H1 (cell line): ENCODE measurements around the gene SKA1. TPM values are rescaled to one million over a fixed set of nuclear protein-coding genes. Genes with fewer than 3 reads are reported as not detected.

Source experiments
- CTCF ChIA-PET: fragments of 300-600 bp; sonication (Branson Sonifier 250); formaldehyde crosslinking; loops from one replicate; lab custom pipeline; 2021; ENCODE audit not compliant: partially characterized antibody; lab: Charles Lee
- POLR2A ChIA-PET: fragments of 300-600 bp; sonication (Branson Sonifier 250); formaldehyde crosslinking; loops from one replicate; lab custom pipeline; 2021; ENCODE audit warnings: inconsistent platforms; ENCODE audit not compliant: partially characterized antibody; lab: Charles Lee
- DNase-seq, 2 experiments: peaks; one replicate each; pipeline versions ENCODE4 v3.0.0 to v3.0.0-alpha.2; 2010 to 2022; ENCODE audit warnings: low spot score in 2 of 2, low read depth in 1 of 2, mixed read lengths in 1 of 2
- FAIRE-seq: peaks from 2 replicates; lab custom pipeline; 2011; peaks lifted over from hg19 to GRCh38; lab: Jason Lieb, UNC
- H2AFZ ChIP-seq: 2 replicates; pipeline ENCODE4 v1.8.1; 2012; ENCODE audit warnings: low read length, inconsistent platforms
- H2AK5ac ChIP-seq: 2 replicates; pipeline ENCODE4 v1.6.1; 2013; ENCODE audit warnings: low read depth, low read length
- H2BK120ac ChIP-seq: replicated peaks from 2 replicates; pipeline ENCODE3; 2013; ENCODE audit warnings: low read depth, low read length, inconsistent platforms
- H2BK12ac ChIP-seq: 2 replicates; pipeline ENCODE4 v1.6.1; 2013; ENCODE audit warnings: low read depth, low read length
- H2BK15ac ChIP-seq: 2 replicates; pipeline ENCODE4 v1.6.1; 2013; ENCODE audit warnings: low read length
- H2BK20ac ChIP-seq: 2 replicates; pipeline ENCODE4 v1.6.1; 2013; ENCODE audit warnings: low read length
- H2BK5ac ChIP-seq: 2 replicates; pipeline ENCODE4 v1.6.1; 2013; ENCODE audit warnings: low read depth, low read length
- H3K14ac ChIP-seq: 2 replicates; pipeline ENCODE4 v1.6.1; 2013; ENCODE audit warnings: inconsistent platforms; ENCODE audit not compliant: insufficient read length
- H3K18ac ChIP-seq: 2 replicates; pipeline ENCODE4 v1.6.1; 2013; ENCODE audit warnings: low read length; ENCODE audit errors: extremely low read depth
- H3K23ac ChIP-seq: 2 replicates; pipeline ENCODE4 v1.6.1; 2013; ENCODE audit warnings: inconsistent platforms; ENCODE audit not compliant: insufficient read length
- H3K23me2 ChIP-seq: 2 replicates; pipeline ENCODE4 v1.6.1; 2013; ENCODE audit warnings: low read depth, low read length
- H3K27ac ChIP-seq: 2 replicates; pipeline ENCODE4 v1.6.1; 2011; ENCODE audit warnings: low read depth, low read length, inconsistent platforms
- H3K27me3 ChIP-seq, 4 experiments: replicated peaks in 1 of 4; 1 replicate in 1 of 4; 2 replicates in 3 of 4; pipeline versions ENCODE4 v1.6.1 to v1.8.1; 2011 to 2013; ENCODE audit warnings: low read length in 3 of 4, mild to moderate bottlenecking in 3 of 4, inconsistent platforms in 2 of 4, mixed read lengths in 2 of 4, moderate library complexity in 1 of 4; ENCODE audit not compliant: control insufficient read depth in 3 of 4, insufficient read depth in 3 of 4; ENCODE audit errors: extremely low read depth in 1 of 4
- H3K36me3 ChIP-seq, 4 experiments: 2 replicates each; pipeline versions ENCODE4 v1.6.1 to v1.8.1; 2011 to 2013; ENCODE audit warnings: mild to moderate bottlenecking in 4 of 4, low read length in 3 of 4, moderate library complexity in 2 of 4, control low read depth in 1 of 4, inconsistent platforms in 1 of 4; ENCODE audit not compliant: insufficient read depth in 4 of 4, control insufficient read depth in 2 of 4
- H3K4ac ChIP-seq: replicated peaks from 2 replicates; pipeline ENCODE3; 2013; ENCODE audit warnings: low read length, low read depth, mixed read lengths, inconsistent platforms; ENCODE audit not compliant: insufficient read length
- H3K4me1 ChIP-seq, 4 experiments: replicated peaks in 1 of 4; 1 replicate in 1 of 4; 2 replicates in 3 of 4; pipeline versions ENCODE4 v1.6.1 to v1.8.1; 2011 to 2013; ENCODE audit warnings: low read length in 3 of 4, inconsistent platforms in 2 of 4, mixed read lengths in 1 of 4; ENCODE audit not compliant: insufficient read depth in 4 of 4, control insufficient read depth in 3 of 4
- H3K4me2 ChIP-seq, 2 experiments: 2 replicates each; pipeline versions ENCODE4 v1.6.1 to v1.8.1; 2011 to 2013; ENCODE audit warnings: low read depth in 2 of 2, low read length in 2 of 2, control low read depth in 1 of 2, inconsistent platforms in 1 of 2, mild to moderate bottlenecking in 1 of 2; ENCODE audit not compliant: insufficient read depth in 1 of 2
- H3K4me3 ChIP-seq, 4 experiments: fragments of 200-600, 300-600 bp in 1 of 4; sonication (generic), shearing (Covaris generic), sonication (Bioruptor Twin) in 1 of 4; 2 replicates each; pipeline versions ENCODE4 v1.5.1 to v1.8.1; 2011 to 2016; ENCODE audit warnings: low read length in 4 of 4, low read depth in 3 of 4, control low read depth in 2 of 4, inconsistent platforms in 2 of 4, mild to moderate bottlenecking in 2 of 4, mixed read lengths in 1 of 4, moderate library complexity in 1 of 4; ENCODE audit not compliant: insufficient read depth in 2 of 4; ENCODE audit errors: extremely low read depth in 1 of 4
- H3K56ac ChIP-seq: replicated peaks from 2 replicates; pipeline ENCODE3; 2013; ENCODE audit warnings: low read depth, mild to moderate bottlenecking, mixed read lengths, low read length, inconsistent platforms; ENCODE audit not compliant: insufficient read length
- H3K79me1 ChIP-seq: 2 replicates; pipeline ENCODE4 v1.6.1; 2013; ENCODE audit warnings: low read depth, low read length, control low read depth
- H3K79me2 ChIP-seq, 2 experiments: 2 replicates each; pipeline versions ENCODE4 v1.6.1 to v1.8.1; 2012 to 2013; ENCODE audit warnings: low read length in 2 of 2, mild to moderate bottlenecking in 2 of 2, inconsistent platforms in 1 of 2; ENCODE audit not compliant: insufficient read depth in 2 of 2, control insufficient read depth in 1 of 2
- H3K9ac ChIP-seq, 4 experiments: replicated peaks in 1 of 4; 1 replicate in 1 of 4; 2 replicates in 3 of 4; pipeline versions ENCODE4 v1.6.1 to v1.8.1; 2011 to 2013; ENCODE audit warnings: low read depth in 3 of 4, low read length in 3 of 4, control low read depth in 2 of 4, mild to moderate bottlenecking in 2 of 4, moderate library complexity in 2 of 4, inconsistent platforms in 1 of 4; ENCODE audit errors: extremely low read depth in 1 of 4
- H3K9me3 ChIP-seq, 2 experiments: 2 replicates each; pipeline versions ENCODE4 v1.6.1 to v1.8.1; 2012 to 2013; ENCODE audit warnings: mild to moderate bottlenecking in 2 of 2, moderate library complexity in 2 of 2, control low read depth in 1 of 2, inconsistent platforms in 1 of 2, low read depth in 1 of 2, low read length in 1 of 2, mixed read lengths in 1 of 2; ENCODE audit not compliant: insufficient read depth in 2 of 2
- H4K20me1 ChIP-seq, 2 experiments: replicated peaks in 1 of 2; 2 replicates each; pipeline versions ENCODE3 to v1.8.1; 2011 to 2013; ENCODE audit warnings: inconsistent platforms in 2 of 2, low read length in 2 of 2, mild to moderate bottlenecking in 1 of 2; ENCODE audit not compliant: insufficient read depth in 2 of 2, control insufficient read depth in 1 of 2
- H4K5ac ChIP-seq: 2 replicates; pipeline ENCODE4 v1.6.1; 2013; ENCODE audit warnings: low read length, low read depth, mixed read lengths, inconsistent platforms; ENCODE audit not compliant: insufficient read length
- H4K8ac ChIP-seq: 2 replicates; pipeline ENCODE4 v1.8.0; 2013; ENCODE audit warnings: mild to moderate bottlenecking, moderate library complexity, low read length, inconsistent platforms; ENCODE audit not compliant: insufficient read depth; ENCODE audit errors: extremely low read depth
- H4K91ac ChIP-seq: replicated peaks from 2 replicates; pipeline ENCODE3; 2013; ENCODE audit warnings: low read length, mixed read lengths, inconsistent platforms; ENCODE audit not compliant: insufficient read length
- CHD2 ChIP-seq: IDR thresholded peaks from 2 replicates; pipeline ENCODE4 v1.6.1; 2012; ENCODE audit warnings: low read length, improper control_type of control experiment
- KDM1A ChIP-seq: fragments of 200-600, 300-600 bp; sonication (generic); IDR thresholded peaks from 2 replicates; pipeline ENCODE4 v1.7.1; 2016; ENCODE audit warnings: mild to moderate bottlenecking, low read length, borderline replicate concordance
- POLR2A ChIP-seq, 2 experiments: IDR thresholded peaks; 1 replicate in 1 of 2; 2 replicates in 1 of 2; pipeline ENCODE4 v1.6.1; 2011; ENCODE audit warnings: low read depth in 2 of 2, low read length in 2 of 2, mild to moderate bottlenecking in 2 of 2; ENCODE audit errors: control extremely low read depth in 1 of 2
- WGBS, 2 experiments: shearing (Covaris generic) in 1 of 2; methylation state at CpG; one replicate each; pipeline versions ENCODE4 v1.1.6 to v1.1.7; 2013 to 2015; ENCODE audit warnings: low lambda C conversion rate in 2 of 2, mixed read lengths in 2 of 2, inconsistent platforms in 1 of 2, low coverage in 1 of 2, missing lambda C conversion rate in 1 of 2; ENCODE audit not compliant: insufficient replicate concordance in 2 of 2, insufficient coverage in 1 of 2, insufficient read length in 1 of 2; ENCODE audit errors: extremely low coverage in 1 of 2, missing lambda C conversion rate in 1 of 2; 5-methylcytosine and 5-hydroxymethylcytosine counted together
- polyA plus RNA-seq, 7 experiments: library from polyadenylated mRNA; depleted of rRNA in 3 of 7; stranded (reverse) in 5 of 7; unstranded in 2 of 7; fragments of >200 nt in 5 of 7; fragments of 200-250 nt in 2 of 7; gene quantifications; 1 replicate in 5 of 7; 2 replicates in 1 of 7; 4 replicates in 1 of 7; pipeline versions ENCODE4 v1.2.1 to v1.2.3, GENCODE V29; 2011 to 2013; ENCODE audit warnings: missing spikeins in 2 of 7, mixed read lengths in 2 of 7
- total RNA-seq: library from RNA; stranded (reverse); fragmentation: NEBNext Ultra II Directional; extraction: Animal tissue kit (Norgen Biotek cat#: 25700); gene quantifications from 2 replicates; pipeline ENCODE4 v1.2.1, GENCODE V29; 2021

The SKA1 gene
- total and polyA plus RNA-seq, 2 of the 8 experiments (the other 6 are each of a cell fraction or from before 2014, with no cell fraction given) = 8.6 to 22.9 TPM

DNA sequence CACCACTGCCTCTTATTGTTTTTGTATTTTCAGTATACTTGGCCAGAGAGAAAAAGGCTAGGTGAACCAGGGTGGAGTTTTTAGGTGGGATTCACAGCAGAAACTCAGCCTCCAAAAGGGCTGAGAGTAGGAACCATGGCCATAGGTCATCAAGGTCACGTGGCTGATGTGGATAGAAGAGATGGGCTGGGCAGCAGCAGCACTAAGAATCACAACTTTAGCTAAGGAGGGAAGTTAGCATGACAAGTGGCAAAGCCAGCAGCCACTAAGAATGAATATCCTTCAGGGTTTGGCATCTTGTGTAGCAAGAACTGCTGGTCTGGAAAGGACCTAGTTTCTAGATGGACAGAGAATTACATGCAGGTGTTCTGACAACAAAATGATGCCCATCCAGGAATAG is 43.2 kb upstream of the SKA1 start:
- no peak overlapping the region for H3K4me3 ChIP-seq
- H3K36me3 ChIP-seq = no peaks in the 10 kb centered on the region
- no peaks in the 10 kb centered on the region for H3K9me3 ChIP-seq
- no peak overlapping the region for H2BK12ac ChIP-seq
- no peak overlapping the region for H2BK20ac ChIP-seq
- H2AFZ ChIP-seq = no peak overlapping the region
- no peak overlapping the region for H3K4ac ChIP-seq
- POLR2A ChIA-PET = no interaction called here
- H3K4me2 ChIP-seq = no peak overlapping the region
- DNase-seq (no peak), FAIRE-seq (no peak)
- H3K79me1 ChIP-seq = no peaks in the 10 kb centered on the region
- no peak overlapping the region for H3K23ac ChIP-seq
- no peak overlapping the region for H3K9ac ChIP-seq
- no peak overlapping the region for H2BK15ac ChIP-seq
- H3K27ac ChIP-seq = no peak overlapping the region
- H3K23me2 ChIP-seq = no peaks in the 10 kb centered on the region; the same call in 1 of the 2 replicates
- no peak overlapping the region for H4K5ac ChIP-seq
- H2BK120ac ChIP-seq = no peak overlapping the region
- H4K91ac ChIP-seq = no peak overlapping the region
- no peaks in the 10 kb centered on the region for H3K27me3 ChIP-seq
- no peak overlapping the region for H2AK5ac ChIP-seq
- no peak overlapping the region for H3K14ac ChIP-seq
- CTCF ChIA-PET = interaction anchor here (1.6 kb wide), 1 partner anchor 25 kb away, joined by 4 read pairs; no protein-coding TSS in a partner anchor
- no peak overlapping the region for H4K8ac ChIP-seq
- H4K20me1 ChIP-seq = no peaks in the 10 kb centered on the region
- no peak overlapping the region for H2BK5ac ChIP-seq
- no peaks in the 10 kb centered on the region for H3K79me2 ChIP-seq
- no peak overlapping the region for H3K56ac ChIP-seq
- WGBS, 2 experiments = 89% methylated on average over 1 of the region's 1 CpG; no CpG with 5 or more reads in 1 of the 2 experiments
- no peaks in the 10 kb centered on the region for H3K4me1 ChIP-seq
- no peak overlapping the region for H3K18ac ChIP-seq
- no peak for TF ChIP-seq POLR2A (IDR thresholded peaks at IDR 0.05; ENCODE audit: control extremely low read depth in 1 of 2, low read depth in 2 of 2, low read length in 2 of 2)
- no peak for TF ChIP-seq CHD2
- no peak for TF ChIP-seq KDM1A
